Measurements from ENCODE around the gene PHLDA1. TPM values are rescaled to one million over a fixed set of nuclear protein-coding genes. Genes with fewer than 3 reads are reported as not detected.

PHLDA1 gene
- total RNA-seq, 4 donors from 2014 or later, result 2.4 to 32.7 (median 7.9) TPM

DNA sequence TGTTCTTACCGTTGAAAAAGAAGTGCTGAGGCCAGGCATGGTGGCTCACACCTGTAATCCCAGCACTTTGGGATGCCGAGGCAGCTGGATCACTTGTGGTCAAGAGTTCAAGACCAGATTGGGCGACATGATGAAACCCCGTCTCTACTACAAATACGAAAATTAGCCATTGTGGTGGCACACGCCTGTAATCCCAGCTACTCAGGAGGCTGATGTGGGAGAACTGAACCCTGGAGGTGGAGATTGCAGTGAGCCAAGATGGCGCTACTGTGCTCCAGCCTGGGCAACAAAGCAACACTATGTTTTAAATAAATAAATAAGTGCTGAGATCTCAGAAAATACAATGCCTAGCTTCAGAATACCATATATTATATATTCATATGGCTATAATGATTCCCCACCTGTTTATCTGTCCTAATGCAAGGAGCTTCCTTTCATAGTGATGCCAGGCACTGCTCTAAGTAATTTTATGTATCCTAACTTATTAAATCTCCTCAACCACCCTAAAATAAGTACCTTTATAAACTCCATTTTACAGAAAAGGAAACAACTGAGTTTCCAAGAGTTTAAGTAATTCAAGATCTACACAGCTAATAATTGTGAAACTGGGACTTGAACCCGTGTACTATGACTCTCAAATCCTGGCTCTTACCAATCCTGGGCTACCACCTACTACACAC is 7.3 kb downstream of the PHLDA1 start:
- H3K27me3 ChIP-seq, result peaks cover 0 to 25% (median 10%) of the 10 kb centered on the region in 3 donors
- no peaks in the 10 kb centered on the region for H3K4me1 ChIP-seq
- H3K27ac ChIP-seq, result no peak overlapping the region
- H3K4me3 ChIP-seq, result no peak overlapping the region
- no peak for TF ChIP-seq POLR2A (IDR thresholded peaks at IDR 0.05)
- TF ChIP-seq, protein P1, sequence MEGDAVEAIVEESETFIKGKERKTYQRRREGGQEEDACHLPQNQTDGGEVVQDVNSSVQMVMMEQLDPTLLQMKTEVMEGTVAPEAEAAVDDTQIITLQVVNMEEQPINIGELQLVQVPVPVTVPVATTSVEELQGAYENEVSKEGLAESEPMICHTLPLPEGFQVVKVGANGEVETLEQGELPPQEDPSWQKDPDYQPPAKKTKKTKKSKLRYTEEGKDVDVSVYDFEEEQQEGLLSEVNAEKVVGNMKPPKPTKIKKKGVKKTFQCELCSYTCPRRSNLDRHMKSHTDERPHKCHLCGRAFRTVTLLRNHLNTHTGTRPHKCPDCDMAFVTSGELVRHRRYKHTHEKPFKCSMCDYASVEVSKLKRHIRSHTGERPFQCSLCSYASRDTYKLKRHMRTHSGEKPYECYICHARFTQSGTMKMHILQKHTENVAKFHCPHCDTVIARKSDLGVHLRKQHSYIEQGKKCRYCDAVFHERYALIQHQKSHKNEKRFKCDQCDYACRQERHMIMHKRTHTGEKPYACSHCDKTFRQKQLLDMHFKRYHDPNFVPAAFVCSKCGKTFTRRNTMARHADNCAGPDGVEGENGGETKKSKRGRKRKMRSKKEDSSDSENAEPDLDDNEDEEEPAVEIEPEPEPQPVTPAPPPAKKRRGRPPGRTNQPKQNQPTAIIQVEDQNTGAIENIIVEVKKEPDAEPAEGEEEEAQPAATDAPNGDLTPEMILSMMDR (IDR thresholded peaks at IDR 0.05 in 4 of 5, conservative IDR thresholded peaks at IDR 0.05 in 1 of 5), result no peak
- intact Hi-C loops (cut with DNase I; ENCODE audit: low total_unique reads), result no loop called here
- in situ Hi-C loops (cut with MboI; ENCODE audit: low sequenced_read_pairs in 4 of 4), result loop anchor here in 1 of 4 donors (10.0 kb wide), 1 partner anchor 499 kb away; no protein-coding TSS in a partner anchor
- no peak for DNase-seq
- no peaks in the 10 kb centered on the region for H3K36me3 ChIP-seq
- H3K9me3 ChIP-seq, result no peaks in the 10 kb centered on the region
- ATAC-seq, result no peak

GRCh38 chr12:76023069-76023690 is 8.4 kb downstream of the PHLDA1 start:
- in situ Hi-C loops (cut with MboI; ENCODE audit: low sequenced_read_pairs in 4 of 4), result loop anchor here in 1 of 4 donors (10.0 kb wide), 1 partner anchor 498 kb away; no protein-coding TSS in a partner anchor

GRCh38 chr12:76022506-76022905 is 9.1 kb downstream of the PHLDA1 start:
- Histone ChIP-seq H3K4me1 (no peaks in the 10 kb centered on the region), H3K27ac (no peak overlapping the region), H3K9me3 (no peaks in the 10 kb centered on the region), H3K27me3 (peaks cover 0 to 10% (median 0%) of the 10 kb centered on the region in 3 donors), H3K4me3 (no peak overlapping the region), H3K36me3 (no peaks in the 10 kb centered on the region)
- in situ Hi-C loops (cut with MboI; ENCODE audit: low sequenced_read_pairs in 4 of 4), result loop anchor here in 1 of 4 donors (10.0 kb wide), 1 partner anchor 498 kb away; no protein-coding TSS in a partner anchor
- DNase-seq, result no peak
- intact Hi-C loops (cut with DNase I; ENCODE audit: low total_unique reads), result no loop called here
- no peak for TF ChIP-seq POLR2A (IDR thresholded peaks at IDR 0.05)
- TF ChIP-seq, protein P1 (IDR thresholded peaks at IDR 0.05 in 4 of 5, conservative IDR thresholded peaks at IDR 0.05 in 1 of 5), result no peak
- no peak for ATAC-seq

More at GRCh38 chr12:76023069-76023690, 8.4 kb downstream of the PHLDA1 start:
- intact Hi-C loops (cut with DNase I; ENCODE audit: low total_unique reads), result no loop called here
- DNase-seq, result no peak
- TF ChIP-seq, protein P1 (IDR thresholded peaks at IDR 0.05 in 4 of 5, conservative IDR thresholded peaks at IDR 0.05 in 1 of 5), result no peak
- TF ChIP-seq POLR2A (IDR thresholded peaks at IDR 0.05), result no peak
- H3K9me3 ChIP-seq, result no peaks in the 10 kb centered on the region
- ATAC-seq, result no peak
- no peaks in the 10 kb centered on the region for H3K4me1 ChIP-seq
- H3K36me3 ChIP-seq, result no peaks in the 10 kb centered on the region
- H3K4me3 ChIP-seq, result no peak overlapping the region
- H3K27me3 ChIP-seq, result peaks cover 0 to 14% (median 3%) of the 10 kb centered on the region in 3 donors
- no peak overlapping the region for H3K27ac ChIP-seq

- in situ Hi-C loops (cut with MboI; ENCODE audit: low sequenced_read_pairs in 4 of 4), result loop anchor here in 1 of 4 donors (10.0 kb wide), 1 partner anchor 496 kb away; no protein-coding TSS in a partner anchor
- peak overlapping the region in 1 of 4 donors; percentile 25 for H3K27ac ChIP-seq
- ATAC-seq, result peak; percentile 34 to 39
These were observed 10.6 kb downstream of the PHLDA1 start for GRCh38 chr12:76020731-76021672.

More at GRCh38 chr12:76020731-76021672, 10.6 kb downstream of the PHLDA1 start:
- H3K4me3 ChIP-seq, result no peak overlapping the region
- H3K36me3 ChIP-seq, result no peaks in the 10 kb centered on the region
- no peaks in the 10 kb centered on the region for H3K27me3 ChIP-seq
- TF ChIP-seq, protein P1 (IDR thresholded peaks at IDR 0.05 in 4 of 5, conservative IDR thresholded peaks at IDR 0.05 in 1 of 5), result no peak
- no peak for TF ChIP-seq POLR2A (IDR thresholded peaks at IDR 0.05)
- no peaks in the 10 kb centered on the region for H3K4me1 ChIP-seq
- H3K9me3 ChIP-seq, result no peaks in the 10 kb centered on the region
- DNase-seq, result no peak
- intact Hi-C loops (cut with DNase I; ENCODE audit: low total_unique reads), result no loop called here
